DND-41 (cell line): ENCODE measurements around the gene FOXO3.

Experiments
- ATAC-seq: fragments of 200-7000 bp; cut with Tn5 transposase; 3 replicates; pipeline ENCODE4 v1.9.1; 2021; ENCODE audit warnings: low read depth; ENCODE audit not compliant: insufficient read depth
- DNase-seq: peaks from one replicate; pipeline ENCODE4 v3.0.0-alpha.2; 2020
- H2AFZ ChIP-seq: 2 replicates; pipeline ENCODE4 v1.6.0; 2012; ENCODE audit warnings: low read depth, low read length
- H3K27ac ChIP-seq: 2 replicates; pipeline ENCODE4 v1.5.1; 2012; ENCODE audit warnings: low read length, inconsistent platforms
- H3K27me3 ChIP-seq: fragments of 200-600 bp; sonication (generic); 2 replicates; pipeline ENCODE4 v1.6.0; 2012; ENCODE audit warnings: low read length, mild to moderate bottlenecking, inconsistent platforms; ENCODE audit not compliant: insufficient read depth, poor library complexity
- H3K36me3 ChIP-seq: 2 replicates; pipeline ENCODE4 v1.5.1; 2012; ENCODE audit warnings: low read length, inconsistent platforms; ENCODE audit not compliant: insufficient read depth
- H3K4me1 ChIP-seq: 2 replicates; pipeline ENCODE4 v1.5.1; 2012; ENCODE audit warnings: mild to moderate bottlenecking, low read length; ENCODE audit not compliant: insufficient read depth
- H3K4me2 ChIP-seq: 2 replicates; pipeline ENCODE4 v1.6.0; 2012; ENCODE audit warnings: mild to moderate bottlenecking, moderate library complexity, low read length, inconsistent platforms; ENCODE audit not compliant: insufficient read depth
- H3K4me3 ChIP-seq, 2 experiments: fragments of 200-600 bp in 1 of 2; shearing (Covaris generic) in 1 of 2; 2 replicates each; pipeline ENCODE4 v1.5.1; 2012 to 2016; ENCODE audit warnings: inconsistent platforms in 2 of 2, low read length in 2 of 2, mild to moderate bottlenecking in 2 of 2, low read depth in 1 of 2, moderate library complexity in 1 of 2
- H3K79me2 ChIP-seq: 2 replicates; pipeline ENCODE4 v1.6.0; 2012; ENCODE audit warnings: low read length, inconsistent platforms; ENCODE audit not compliant: insufficient read depth
- H3K9ac ChIP-seq: 2 replicates; pipeline ENCODE4 v1.6.0; 2012; ENCODE audit warnings: low read depth, mild to moderate bottlenecking, inconsistent platforms, low read length, moderate library complexity
- H3K9me3 ChIP-seq: 2 replicates; pipeline ENCODE4 v1.5.1; 2012; ENCODE audit warnings: low read length, moderate library complexity, mild to moderate bottlenecking, inconsistent platforms; ENCODE audit not compliant: insufficient read depth, severe bottlenecking
- H4K20me1 ChIP-seq: 2 replicates; pipeline ENCODE4 v1.6.0; 2012; ENCODE audit warnings: low read length; ENCODE audit not compliant: insufficient read depth
- EZH2 ChIP-seq: IDR thresholded peaks from 3 replicates; pipeline ENCODE4 v1.6.1; 2012; ENCODE audit warnings: borderline replicate concordance, low read depth, mild to moderate bottlenecking, moderate library complexity, low read length, inconsistent platforms; ENCODE audit not compliant: severe bottlenecking
- TF ChIP-seq, protein P1 (sequence below): IDR thresholded peaks from 2 replicates; pipeline ENCODE4 v1.5.1; 2012; ENCODE audit warnings: borderline replicate concordance, low read length, moderate library complexity, mild to moderate bottlenecking; ENCODE audit not compliant: poor library complexity, severe bottlenecking; ENCODE audit errors: extremely low read depth

FOXO3 gene

DNA sequence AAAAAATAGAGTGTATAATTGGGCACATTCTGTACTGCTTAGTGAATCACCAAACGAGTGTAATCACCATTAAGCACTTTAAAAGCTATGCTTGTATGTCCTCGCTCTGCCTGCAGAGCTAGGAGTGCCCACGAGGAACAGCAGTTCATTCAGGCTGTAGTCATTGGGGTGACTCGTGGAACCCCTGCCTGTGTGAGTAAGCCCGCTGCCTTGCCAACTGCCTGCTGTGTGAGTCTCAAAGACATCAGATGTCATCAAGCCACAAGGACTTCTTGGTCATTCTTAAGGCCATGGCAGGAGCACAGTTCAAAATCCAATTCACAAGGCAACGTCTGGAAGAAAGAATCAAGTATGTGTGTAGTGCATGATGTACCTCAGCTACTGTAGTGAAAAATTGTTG lies 60.4 kb downstream of the FOXO3 start:
- no peaks in the 10 kb centered on the region for H3K36me3 ChIP-seq
- H3K9me3 ChIP-seq, result no peaks in the 10 kb centered on the region
- no peak for TF ChIP-seq EZH2
- TF ChIP-seq, protein P1, sequence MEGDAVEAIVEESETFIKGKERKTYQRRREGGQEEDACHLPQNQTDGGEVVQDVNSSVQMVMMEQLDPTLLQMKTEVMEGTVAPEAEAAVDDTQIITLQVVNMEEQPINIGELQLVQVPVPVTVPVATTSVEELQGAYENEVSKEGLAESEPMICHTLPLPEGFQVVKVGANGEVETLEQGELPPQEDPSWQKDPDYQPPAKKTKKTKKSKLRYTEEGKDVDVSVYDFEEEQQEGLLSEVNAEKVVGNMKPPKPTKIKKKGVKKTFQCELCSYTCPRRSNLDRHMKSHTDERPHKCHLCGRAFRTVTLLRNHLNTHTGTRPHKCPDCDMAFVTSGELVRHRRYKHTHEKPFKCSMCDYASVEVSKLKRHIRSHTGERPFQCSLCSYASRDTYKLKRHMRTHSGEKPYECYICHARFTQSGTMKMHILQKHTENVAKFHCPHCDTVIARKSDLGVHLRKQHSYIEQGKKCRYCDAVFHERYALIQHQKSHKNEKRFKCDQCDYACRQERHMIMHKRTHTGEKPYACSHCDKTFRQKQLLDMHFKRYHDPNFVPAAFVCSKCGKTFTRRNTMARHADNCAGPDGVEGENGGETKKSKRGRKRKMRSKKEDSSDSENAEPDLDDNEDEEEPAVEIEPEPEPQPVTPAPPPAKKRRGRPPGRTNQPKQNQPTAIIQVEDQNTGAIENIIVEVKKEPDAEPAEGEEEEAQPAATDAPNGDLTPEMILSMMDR, result no peak
- no peak overlapping the region for H3K4me3 ChIP-seq
- H4K20me1 ChIP-seq, result peaks cover 42% of the 10 kb centered on the region
- no peak overlapping the region for H3K4me2 ChIP-seq
- H3K79me2 ChIP-seq, result peaks cover 68% of the 10 kb centered on the region
- H2AFZ ChIP-seq, result no peak overlapping the region
- H3K9ac ChIP-seq, result no peak overlapping the region
- H3K4me1 ChIP-seq, result no peaks in the 10 kb centered on the region
- no peak for DNase-seq
- no peak for ATAC-seq
- no peaks in the 10 kb centered on the region for H3K27me3 ChIP-seq
- no peak overlapping the region for H3K27ac ChIP-seq

DNA sequence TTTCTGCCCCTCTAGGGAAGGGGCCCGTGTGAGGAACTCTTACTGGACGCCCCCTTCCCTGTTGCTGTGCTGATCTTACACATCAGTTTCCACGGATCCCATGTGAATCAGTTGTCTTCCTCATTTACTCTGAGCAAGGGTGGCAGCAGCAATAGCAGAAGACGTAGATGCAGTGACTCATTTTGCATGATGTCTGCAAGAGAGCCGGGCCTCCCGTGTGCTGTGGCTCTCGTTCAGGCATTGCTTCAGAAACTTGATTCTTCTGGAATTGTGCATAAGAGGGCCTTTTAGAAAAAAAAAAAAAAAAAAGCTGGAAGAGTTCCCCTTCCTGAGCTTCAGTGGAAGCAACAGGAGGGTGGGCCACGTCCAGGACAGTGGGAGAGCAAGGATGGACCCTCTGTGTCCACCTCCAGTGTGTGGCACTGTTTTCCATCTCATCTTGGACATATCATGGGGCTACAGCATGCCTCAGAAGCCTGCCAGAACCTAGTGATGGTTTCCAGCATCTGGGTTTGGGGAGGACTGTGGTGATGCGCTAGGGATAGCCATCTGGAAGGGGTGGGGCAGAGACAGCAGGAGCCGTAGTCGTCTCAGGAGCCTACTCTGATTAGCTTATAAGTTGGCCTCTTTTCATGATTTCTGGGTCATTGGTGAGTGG lies 62.1 kb downstream of the FOXO3 start:
- Histone ChIP-seq H3K4me3 (no peak overlapping the region), H4K20me1 (peaks cover 47% of the 10 kb centered on the region)

DNA sequence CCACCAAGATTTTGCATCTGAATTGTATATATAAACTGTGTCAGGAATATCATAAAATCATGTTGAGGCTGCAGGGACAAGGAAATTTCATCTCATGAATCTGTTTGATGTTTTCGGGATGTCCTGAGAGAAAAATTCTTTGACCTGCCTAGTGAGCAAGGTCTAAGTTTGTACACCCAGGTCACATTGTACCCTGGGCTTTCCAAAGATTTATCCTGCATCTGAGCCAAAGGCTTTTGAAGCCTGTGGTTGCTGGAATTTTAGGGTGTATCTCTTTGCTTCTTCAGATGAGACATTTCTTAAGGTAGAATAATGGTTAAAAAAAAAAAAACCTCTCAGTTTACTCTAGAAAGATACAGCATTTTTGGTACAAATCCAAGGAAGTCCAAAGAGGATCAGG lies 63.3 kb downstream of the FOXO3 start:
- peaks cover 41% of the 10 kb centered on the region for H4K20me1 ChIP-seq

More for the DNA sequence above, 62.1 kb downstream of the FOXO3 start:
- peaks cover 64% of the 10 kb centered on the region for H3K79me2 ChIP-seq
- no peak overlapping the region for H3K9ac ChIP-seq
- no peaks in the 10 kb centered on the region for H3K9me3 ChIP-seq
- ATAC-seq (no peak), DNase-seq (no peak)
- H3K27me3 ChIP-seq, result no peaks in the 10 kb centered on the region
- H3K4me2 ChIP-seq, result no peak overlapping the region
- no peak overlapping the region for H2AFZ ChIP-seq
- no peaks in the 10 kb centered on the region for H3K36me3 ChIP-seq
- no peak overlapping the region for H3K27ac ChIP-seq
- no peak for TF ChIP-seq EZH2
- TF ChIP-seq, protein P1, result no peak
- H3K4me1 ChIP-seq, result no peaks in the 10 kb centered on the region

More for the DNA sequence above, 63.3 kb downstream of the FOXO3 start:
- Histone ChIP-seq H3K36me3 (no peaks in the 10 kb centered on the region), H3K9ac (no peak overlapping the region), H3K4me2 (no peak overlapping the region), H3K4me1 (peaks cover 8% of the 10 kb centered on the region), H3K27me3 (no peaks in the 10 kb centered on the region), H3K27ac (no peak overlapping the region), H3K9me3 (no peaks in the 10 kb centered on the region), H3K79me2 (peaks cover 57% of the 10 kb centered on the region), H2AFZ (no peak overlapping the region), H3K4me3 (no peak overlapping the region)
- no peak for ATAC-seq
- no peak for TF ChIP-seq EZH2
- TF ChIP-seq, protein P1, result no peak
- no peak for DNase-seq
